ENCODE data around the gene ELFN2.

GRCh38 chr22:37318364-37319109 is 108.7 kb downstream of the ELFN2 start:
- no peak for TF ChIP-seq EP300 (conservative IDR thresholded peaks at IDR 0.05; ENCODE audit: poor library complexity, severe bottlenecking)
- TF ChIP-seq CTCF (IDR thresholded peaks at IDR 0.05; ENCODE audit: poor library complexity, severe bottlenecking), result no peak
- no peak for TF ChIP-seq REST (IDR thresholded peaks at IDR 0.05; ENCODE audit: borderline replicate concordance)
- peak; percentile 25 for TF ChIP-seq SMC3 (conservative IDR thresholded peaks at IDR 0.05; ENCODE audit: poor library complexity)

Data from neural cell (in vitro differentiated cells).